Activated naive CD8-positive, alpha-beta T cell treated with anti-CD3 and anti-CD28 coated beads, Interleukin-2, amount 10 ng/mL, durations not matched to agents 7 days and 5 days (primary cell): ENCODE data around the gene PNCK. TPM values are rescaled to one million over a fixed set of nuclear protein-coding genes. Genes with fewer than 3 reads are reported as not detected.

Experiments used
- ATAC-seq: fragments of 150-1000 bp; cut with Tn5 transposase; one replicate; pipeline ENCODE4 v1.10.0; 2021; ENCODE audit warnings: low read depth, moderate library complexity
- POLR2A ChIA-PET: fragments of 350-600 bp; sonication (Branson Sonifier 250); formaldehyde crosslinking; loops from one replicate; lab custom pipeline; 2021; ENCODE audit warnings: antibody characterized with exemption; lab: Charles Lee
- DNase-seq: peaks from one replicate; pipeline ENCODE4 v3.0.0; 2021
- H3K27ac Mint-ChIP-seq: one replicate; pipeline ENCODE4 v1.8.0; 2022; ENCODE audit warnings: mild to moderate bottlenecking, mixed read lengths
- H3K27me3 Mint-ChIP-seq: one replicate; pipeline ENCODE4 v1.8.0; 2022; ENCODE audit warnings: mild to moderate bottlenecking, moderate library complexity, mixed read lengths
- H3K36me3 Mint-ChIP-seq: one replicate; pipeline ENCODE4 v1.8.0; 2021; ENCODE audit warnings: mild to moderate bottlenecking, mixed read lengths
- H3K4me1 Mint-ChIP-seq: one replicate; pipeline ENCODE4 v1.8.0; 2021; ENCODE audit warnings: mixed read lengths
- H3K4me3 Mint-ChIP-seq: one replicate; pipeline ENCODE4 v1.8.0; 2022; ENCODE audit warnings: mild to moderate bottlenecking, moderate library complexity, mixed read lengths
- H3K9me3 Mint-ChIP-seq: one replicate; pipeline ENCODE4 v1.8.0; 2021; ENCODE audit warnings: mixed read lengths
- total RNA-seq, 2 experiments: library from RNA; stranded (reverse); gene quantifications; one replicate each; pipeline ENCODE4 v1.2.3, GENCODE V29; 2021

The PNCK gene
- total RNA-seq, 2 experiments from 2014 or later, result 0.79 to 1.1 TPM

DNA sequence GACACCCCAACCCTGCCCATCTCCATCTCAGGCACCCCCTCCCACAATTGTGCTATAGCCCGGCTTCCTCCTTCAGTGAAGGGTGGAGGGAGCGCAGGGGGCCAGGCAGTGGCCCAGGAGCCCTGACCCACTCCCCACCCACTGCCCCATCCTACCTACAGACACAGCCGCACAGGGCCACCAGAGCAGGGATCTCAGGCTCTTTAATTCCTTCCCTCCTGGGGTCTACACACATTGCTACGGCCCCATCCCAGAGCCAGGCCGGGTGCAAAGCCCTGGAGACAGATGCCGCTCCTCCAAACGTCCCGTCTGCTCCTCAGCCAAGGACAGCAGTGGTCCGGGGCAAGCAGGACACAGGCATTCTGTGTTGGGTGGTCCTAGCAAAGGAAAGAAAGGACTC lies 39.4 kb downstream of the PNCK start:
- H3K4me1 Mint-ChIP-seq, result no peaks in the 10 kb centered on the region
- ATAC-seq, result no peak
- no peak overlapping the region for H3K27ac Mint-ChIP-seq
- peaks cover 2% of the 10 kb centered on the region for H3K9me3 Mint-ChIP-seq
- no peaks in the 10 kb centered on the region for H3K36me3 Mint-ChIP-seq
- no peak overlapping the region for H3K4me3 Mint-ChIP-seq
- POLR2A ChIA-PET, result interaction anchor here (0.6 kb wide), 1 partner anchor 689 kb away, joined by 3 read pairs; no protein-coding TSS in a partner anchor
- DNase-seq, result no peak
- peaks cover 5% of the 10 kb centered on the region for H3K27me3 Mint-ChIP-seq

DNA sequence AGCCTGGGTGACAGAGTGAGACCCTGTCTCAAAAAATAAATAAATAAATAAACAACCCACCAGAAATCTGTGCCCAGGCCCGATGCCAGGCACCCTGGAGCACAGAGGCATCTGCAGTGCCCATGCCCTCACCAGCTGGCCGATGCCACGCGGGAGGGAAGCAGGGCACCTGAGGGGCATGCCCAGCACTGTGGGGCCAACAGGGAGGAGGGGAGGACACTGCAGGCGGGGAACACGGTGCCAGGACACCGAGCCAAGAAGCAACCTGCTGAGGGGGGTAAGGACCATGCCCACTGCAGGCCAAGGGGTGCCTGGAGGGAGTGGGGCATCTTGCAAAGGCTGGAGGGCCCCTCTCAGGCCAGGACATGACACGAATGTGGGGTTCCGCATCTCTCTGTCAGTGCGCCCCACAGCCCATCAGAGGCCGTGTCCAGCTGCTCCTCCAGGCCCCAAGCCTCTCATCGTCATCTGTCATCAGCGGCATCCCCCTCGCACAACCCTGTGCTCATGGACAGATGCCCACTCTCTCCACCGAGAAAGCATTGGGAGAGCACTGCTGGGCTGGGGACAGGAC lies 39.9 kb downstream of the PNCK start:
- Mint-ChIP-seq H3K36me3 (no peaks in the 10 kb centered on the region), H3K9me3 (peaks cover 2% of the 10 kb centered on the region), H3K27ac (no peak overlapping the region), H3K4me3 (no peak overlapping the region), H3K27me3 (peaks cover 3% of the 10 kb centered on the region), H3K4me1 (no peaks in the 10 kb centered on the region)
- no peak for ATAC-seq
- DNase-seq, result no peak
- POLR2A ChIA-PET, result no interaction called here

DNA sequence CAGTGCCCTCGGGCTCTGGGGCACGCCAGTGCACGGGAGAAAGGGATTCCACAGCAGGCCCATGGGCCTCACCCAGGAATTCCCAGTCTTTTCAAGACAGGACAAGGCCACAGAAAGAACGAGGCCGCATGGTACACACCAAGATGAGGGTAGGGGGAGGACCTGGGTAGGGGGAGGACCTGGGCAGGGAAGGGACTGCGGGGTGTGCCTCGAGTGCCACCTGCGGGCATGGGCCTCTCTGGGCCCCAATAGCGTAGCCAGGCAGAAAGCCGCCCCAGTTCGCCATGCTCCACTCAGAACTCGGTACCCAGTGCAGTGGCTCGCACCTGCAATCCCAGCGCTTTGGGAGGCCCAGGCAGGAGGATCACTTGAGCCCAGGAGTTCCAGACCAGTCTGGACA lies 40.6 kb downstream of the PNCK start:
- Mint-ChIP-seq H3K27ac (no peak overlapping the region), H3K36me3 (no peaks in the 10 kb centered on the region), H3K4me3 (no peak overlapping the region), H3K4me1 (no peaks in the 10 kb centered on the region), H3K9me3 (peaks cover 2% of the 10 kb centered on the region), H3K27me3 (peaks cover 3% of the 10 kb centered on the region)
- ATAC-seq, result no peak
- POLR2A ChIA-PET, result no interaction called here
- DNase-seq, result no peak

- ATAC-seq, result no peak
- Mint-ChIP-seq H3K4me1 (no peaks in the 10 kb centered on the region), H3K36me3 (no peaks in the 10 kb centered on the region), H3K4me3 (no peak overlapping the region), H3K27ac (no peak overlapping the region), H3K27me3 (peaks cover 3% of the 10 kb centered on the region), H3K9me3 (peaks cover 2% of the 10 kb centered on the region)
- DNase-seq, result no peak
- POLR2A ChIA-PET, result no interaction called here
Measured at GRCh38 chrX:153632595-153632946, 41.0 kb downstream of the PNCK start.

GRCh38 chrX:153631907-153632594 lies 41.6 kb downstream of the PNCK start:
- no peak overlapping the region for H3K27ac Mint-ChIP-seq
- POLR2A ChIA-PET, result no interaction called here
- H3K9me3 Mint-ChIP-seq, result peaks cover 2% of the 10 kb centered on the region
- peaks cover 3% of the 10 kb centered on the region for H3K27me3 Mint-ChIP-seq
- H3K4me1 Mint-ChIP-seq, result no peaks in the 10 kb centered on the region
- H3K4me3 Mint-ChIP-seq, result no peak overlapping the region
- ATAC-seq (no peak), DNase-seq (no peak)
- H3K36me3 Mint-ChIP-seq, result no peaks in the 10 kb centered on the region

DNA sequence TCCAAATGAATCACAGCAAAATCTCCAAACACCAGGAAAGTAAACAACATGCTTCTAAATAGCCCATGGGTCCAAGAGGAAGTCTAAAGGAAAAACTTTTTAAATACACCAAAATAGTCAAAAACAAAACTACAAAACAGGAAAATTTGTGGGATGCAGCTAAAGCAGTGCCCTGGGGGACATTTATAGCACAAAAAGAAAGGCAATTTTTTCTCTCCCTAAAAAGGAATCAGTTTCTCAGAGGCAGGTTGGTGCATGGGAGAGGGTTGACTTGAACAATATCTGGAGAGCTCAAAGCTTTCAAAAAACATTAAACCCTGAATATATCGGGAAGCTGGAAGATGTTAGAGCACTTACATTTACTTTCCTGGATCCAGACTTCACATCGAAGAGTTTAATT lies 42.3 kb downstream of the PNCK start:
- Mint-ChIP-seq H3K36me3 (no peaks in the 10 kb centered on the region), H3K9me3 (peaks cover 2% of the 10 kb centered on the region), H3K27ac (no peak overlapping the region), H3K4me3 (no peak overlapping the region), H3K4me1 (no peaks in the 10 kb centered on the region), H3K27me3 (peaks cover 3% of the 10 kb centered on the region)
- no peak for ATAC-seq
- POLR2A ChIA-PET, result no interaction called here
- DNase-seq, result no peak

- no peak for ATAC-seq
- no peaks in the 10 kb centered on the region for H3K4me1 Mint-ChIP-seq
- no peak for DNase-seq
- H3K27ac Mint-ChIP-seq, result no peak overlapping the region
- no peaks in the 10 kb centered on the region for H3K36me3 Mint-ChIP-seq
- no peak overlapping the region for H3K4me3 Mint-ChIP-seq
- H3K9me3 Mint-ChIP-seq, result peaks cover 2% of the 10 kb centered on the region
- H3K27me3 Mint-ChIP-seq, result peaks cover 3% of the 10 kb centered on the region
- POLR2A ChIA-PET, result no interaction called here
Measured at GRCh38 chrX:153628665-153629064, 44.9 kb downstream of the PNCK start.

- Mint-ChIP-seq H3K9me3 (peaks cover 2% of the 10 kb centered on the region), H3K4me1 (no peaks in the 10 kb centered on the region), H3K4me3 (no peak overlapping the region), H3K36me3 (no peaks in the 10 kb centered on the region), H3K27ac (no peak overlapping the region), H3K27me3 (peaks cover 3% of the 10 kb centered on the region)
- no peak for DNase-seq
- ATAC-seq, result no peak
- POLR2A ChIA-PET, result no interaction called here
Measured at GRCh38 chrX:153628129-153628528, 45.5 kb downstream of the PNCK start.

- ATAC-seq, result no peak
- no peak for DNase-seq
- Mint-ChIP-seq H3K9me3 (peaks cover 2% of the 10 kb centered on the region), H3K36me3 (no peaks in the 10 kb centered on the region), H3K27ac (no peak overlapping the region), H3K4me3 (no peak overlapping the region), H3K4me1 (no peaks in the 10 kb centered on the region), H3K27me3 (peaks cover 3% of the 10 kb centered on the region)
- POLR2A ChIA-PET, result no interaction called here
Measured at GRCh38 chrX:153627675-153628111, 45.9 kb downstream of the PNCK start.

DNA sequence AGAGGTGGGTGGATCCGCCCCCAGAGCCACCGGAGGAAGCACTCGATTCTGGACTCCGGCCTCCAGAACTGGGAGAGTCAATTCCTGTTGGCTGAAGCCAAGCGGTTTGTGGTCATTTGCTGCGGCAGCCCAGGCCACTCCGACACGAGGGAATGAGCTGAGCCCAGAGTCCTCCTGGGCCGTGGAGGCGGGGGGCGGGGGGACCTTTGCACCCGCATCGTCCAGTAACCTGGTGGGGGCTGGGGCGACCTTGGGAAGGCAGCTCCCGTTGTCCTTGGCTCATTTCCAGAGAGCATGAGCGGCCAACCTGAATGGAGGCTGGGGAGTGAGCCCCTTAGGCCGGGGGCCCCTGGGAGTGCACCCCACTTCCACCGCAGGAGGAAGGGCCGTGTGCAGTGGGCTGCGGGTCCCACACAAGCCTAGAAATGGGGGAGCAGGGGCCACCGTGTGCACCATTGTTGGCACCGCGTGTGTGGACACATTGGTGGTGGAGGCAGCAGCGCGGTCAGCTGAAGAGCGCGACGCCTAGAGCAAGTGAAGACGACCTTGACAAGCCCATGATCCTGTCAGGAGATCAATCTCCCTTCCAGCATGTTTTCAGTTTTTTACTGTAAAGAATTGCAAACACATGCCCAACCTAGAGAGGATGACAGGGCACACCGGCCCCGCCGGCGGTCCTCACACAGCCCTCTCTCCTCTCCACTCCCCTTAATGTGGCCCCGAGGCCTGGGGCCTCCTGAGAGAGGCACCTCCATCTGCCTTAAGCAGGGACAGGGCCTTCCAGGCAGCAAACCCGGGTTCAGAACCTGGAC lies 46.5 kb downstream of the PNCK start:
- POLR2A ChIA-PET, result no interaction called here
- Mint-ChIP-seq H3K27ac (no peak overlapping the region), H3K9me3 (peaks cover 2% of the 10 kb centered on the region), H3K36me3 (no peaks in the 10 kb centered on the region), H3K27me3 (peaks cover 3% of the 10 kb centered on the region), H3K4me1 (no peaks in the 10 kb centered on the region), H3K4me3 (no peak overlapping the region)
- no peak for ATAC-seq
- DNase-seq, result no peak

GRCh38 chrX:153626025-153626633 lies 47.5 kb downstream of the PNCK start:
- POLR2A ChIA-PET, result no interaction called here
- Mint-ChIP-seq H3K27me3 (peaks cover under 1% of the 10 kb centered on the region), H3K36me3 (no peaks in the 10 kb centered on the region), H3K4me3 (no peak overlapping the region), H3K4me1 (no peaks in the 10 kb centered on the region), H3K9me3 (peaks cover 1% of the 10 kb centered on the region), H3K27ac (no peak overlapping the region)
- no peak for ATAC-seq
- DNase-seq, result no peak

DNA sequence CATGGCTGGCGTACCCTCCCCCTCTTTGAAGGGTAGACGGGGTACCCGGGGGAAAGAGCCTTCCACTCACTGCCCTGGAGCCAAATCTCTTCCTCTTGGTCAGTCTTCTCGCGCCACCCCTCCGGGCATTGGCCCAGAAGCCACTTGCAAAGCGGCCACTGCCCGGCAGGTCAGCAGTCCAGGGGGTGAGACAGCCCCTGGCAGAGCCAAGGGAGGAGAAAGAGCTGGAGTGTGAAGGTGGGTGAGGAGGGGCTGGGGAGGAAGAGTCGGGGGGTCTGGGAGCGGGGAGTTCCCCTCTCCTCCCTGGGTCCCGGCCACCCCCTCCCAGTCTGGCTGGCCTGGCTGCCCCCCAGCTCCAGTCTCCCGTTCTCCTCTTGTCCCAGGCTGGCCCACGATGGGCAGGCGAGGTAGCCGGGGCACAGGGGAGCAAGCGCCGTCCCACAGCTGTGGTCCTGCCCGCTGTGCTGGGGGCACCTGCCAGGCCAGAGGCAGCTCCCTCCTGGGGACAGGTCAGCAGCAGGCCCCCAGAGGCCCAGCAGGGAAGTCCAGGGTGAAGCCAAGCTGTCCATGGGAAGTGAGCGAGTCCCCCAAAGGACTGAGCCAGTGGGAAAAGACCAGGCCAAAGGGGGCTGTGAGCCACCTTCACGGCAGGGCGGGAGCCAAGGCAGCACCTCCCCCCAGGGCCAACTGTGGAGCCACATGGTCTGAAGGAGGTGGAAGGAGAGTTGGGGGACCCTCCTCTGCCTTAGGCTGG lies 48.2 kb downstream of the PNCK start:
- POLR2A ChIA-PET, result no interaction called here
- no peaks in the 10 kb centered on the region for H3K27me3 Mint-ChIP-seq
- H3K27ac Mint-ChIP-seq, result no peak overlapping the region
- no peak for ATAC-seq
- H3K36me3 Mint-ChIP-seq, result no peaks in the 10 kb centered on the region
- H3K4me1 Mint-ChIP-seq, result no peaks in the 10 kb centered on the region
- H3K4me3 Mint-ChIP-seq, result no peak overlapping the region
- H3K9me3 Mint-ChIP-seq, result no peaks in the 10 kb centered on the region
- no peak for DNase-seq
